ENCODE data around the gene CSTPP1. TPM values are rescaled to one million over a fixed set of nuclear protein-coding genes. Genes with fewer than 3 reads are reported as not detected.

The CSTPP1 gene
- total and polyA plus RNA-seq, 5 experiments from 2014 or later = 13.2 to 20.4 (median 16.1) TPM

DNA sequence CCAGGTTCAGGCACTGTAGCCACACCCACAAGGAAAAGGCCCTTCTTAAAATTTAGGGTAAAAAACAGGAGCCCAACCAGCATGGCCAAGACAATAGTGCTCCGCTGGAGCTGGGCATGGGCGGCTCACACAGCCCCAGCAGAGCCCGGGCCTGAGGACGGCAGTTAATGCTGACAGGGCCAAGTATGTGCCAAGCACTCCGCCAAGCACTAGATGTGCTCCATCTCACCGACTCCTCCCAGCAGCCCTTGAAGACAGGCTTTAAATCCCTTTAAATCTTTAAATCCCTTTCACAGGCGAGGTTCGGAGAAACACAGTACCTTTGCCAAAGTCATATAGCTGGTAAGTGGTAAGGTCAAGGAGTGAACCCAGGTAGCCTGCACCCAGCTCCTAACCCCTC is 235.3 kb downstream of the CSTPP1 start:
- POLR2A ChIA-PET = interaction anchor here (0.5 to 1.2 kb wide), 4 partner anchors 18 to 554 kb away, joined by 4 to 5 read pairs (median 4); partner anchors contain the start of genes ATG13 and HARBI1

DNA sequence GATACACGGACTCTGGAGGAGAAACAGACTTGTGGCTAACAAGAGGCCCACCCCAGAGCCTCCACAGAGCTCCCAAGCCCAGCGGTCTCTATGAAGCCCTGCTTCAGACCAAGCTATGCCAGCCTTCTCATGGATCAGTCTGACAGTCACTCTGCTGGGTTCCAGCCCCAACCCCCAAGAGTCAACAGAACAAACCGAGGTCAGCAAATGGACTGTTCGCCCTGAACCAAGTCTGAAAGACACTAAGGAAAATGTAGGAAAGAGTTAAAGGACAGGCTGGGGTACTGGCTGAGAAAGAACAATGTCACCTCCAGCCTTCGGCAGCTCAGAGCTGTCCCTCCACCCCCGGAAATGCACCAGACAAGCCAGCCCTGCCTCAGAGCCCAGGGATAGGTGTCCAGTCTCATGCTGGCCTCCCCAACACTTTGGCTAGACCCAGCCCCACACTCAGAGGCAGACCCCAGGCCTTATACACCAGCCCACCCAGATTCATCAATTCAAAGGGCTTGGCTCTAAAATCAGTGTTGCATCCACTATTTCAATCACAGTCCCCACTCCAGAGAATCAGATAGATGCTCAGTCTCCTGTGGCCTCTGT is 236.3 kb downstream of the CSTPP1 start:
- DNase-seq = no peak
- peaks cover 0 to 58% (median 0%) of the 10 kb centered on the region in 3 donors for H3K36me3 Mint-ChIP-seq
- H3K4me3 Mint-ChIP-seq = peak overlapping the region in 2 of 10 donors; percentile 34 to 54
- peak overlapping the region in 4 of 10 donors; percentile 21 to 50 (median 40) for H3K27ac Mint-ChIP-seq
- no peak for ATAC-seq
- H3K27me3 Mint-ChIP-seq = peaks cover 0 to 3% (median 0%) of the 10 kb centered on the region in 5 donors
- peaks cover 23 to 56% (median 50%) of the 10 kb centered on the region in 4 donors for H3K4me1 Mint-ChIP-seq
- no peaks in the 10 kb centered on the region for H3K9me3 Mint-ChIP-seq
- POLR2A ChIA-PET = interaction anchor here (0.8 to 1.2 kb wide), 4 partner anchors 19 to 555 kb away, joined by 3 to 5 read pairs (median 4); partner anchors contain the start of genes ATG13 and HARBI1

More for the DNA sequence above, 235.3 kb downstream of the CSTPP1 start:
- Mint-ChIP-seq H3K27me3 (no peaks in the 10 kb centered on the region), H3K9me3 (no peaks in the 10 kb centered on the region), H3K4me3 (no peak overlapping the region), H3K4me1 (peaks cover 17 to 47% (median 42%) of the 10 kb centered on the region in 4 donors), H3K36me3 (peaks cover 0 to 68% (median 3%) of the 10 kb centered on the region in 3 donors), H3K27ac (peak overlapping the region in 3 of 10 donors; percentile 44 to 82 (median 59))
- no peak for DNase-seq
- no peak for ATAC-seq

DNA sequence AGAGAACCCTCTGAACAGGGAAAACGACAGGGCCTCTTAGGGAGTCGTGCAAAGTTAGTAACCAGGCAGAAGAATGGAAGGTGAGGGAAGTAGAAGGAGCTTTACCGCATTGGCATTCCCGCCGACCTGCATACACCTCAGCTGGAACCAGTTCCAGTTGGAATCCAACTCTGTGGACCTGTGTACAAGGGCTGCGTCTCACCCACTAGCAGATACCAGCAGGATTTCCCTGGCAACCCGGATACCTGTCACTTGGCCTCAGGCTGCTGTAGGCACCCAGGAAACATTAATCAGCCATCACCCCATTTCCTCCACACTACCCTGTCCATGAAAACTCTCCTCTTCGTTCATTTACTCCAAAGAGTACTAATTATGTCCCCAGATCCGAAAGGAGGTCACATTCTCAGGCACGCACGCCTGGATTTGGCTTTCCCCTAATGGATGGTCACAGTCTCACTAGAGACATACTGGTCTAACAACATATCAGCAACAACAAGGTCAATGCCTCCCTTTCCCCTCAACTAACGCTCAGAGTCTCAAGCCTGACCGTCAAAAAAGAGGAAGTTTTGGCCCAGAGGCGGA is 239.3 kb downstream of the CSTPP1 start:
- Mint-ChIP-seq H3K9me3 (no peaks in the 10 kb centered on the region), H3K27me3 (peaks cover 0 to 4% (median 0%) of the 10 kb centered on the region in 5 donors), H3K4me3 (peak overlapping the region; percentile 91 to 99 (median 97)), H3K36me3 (peaks cover 0 to 35% (median 0%) of the 10 kb centered on the region in 3 donors), H3K4me1 (peaks cover 25 to 60% (median 56%) of the 10 kb centered on the region in 4 donors), H3K27ac (peak overlapping the region; percentile 94 to 100 (median 98))
- DNase-seq = no peak
- POLR2A ChIA-PET = interaction anchor here (1.0 to 6.6 kb wide), 4 partner anchors 12 to 95 kb away, joined by 5 to 59 read pairs (median 18); partner anchors contain the start of genes DDB2 and MADD
- ATAC-seq = no peak

- Mint-ChIP-seq H3K4me1 (peaks cover 22 to 53% (median 52%) of the 10 kb centered on the region in 4 donors), H3K4me3 (peak within 1 kb of the TSS; percentile 91 to 99 (median 97))
- POLR2A ChIA-PET = interaction anchor here (1.0 to 6.6 kb wide), 9 partner anchors 11 to 223 kb away, joined by 3 to 59 read pairs (median 14); partner anchors contain the start of genes ACP2, DDB2 and MADD
Measured at GRCh38 chr11:47176328-47177228, 240.0 kb downstream of the CSTPP1 start, which contains the start of gene ARFGAP2. Gene ARFGAP2, minus strand, starts transcription at chr11:47176879. Its CDS starts 26 bp downstream, at chr11:47176853.

GRCh38 chr11:47177229-47177845 is 240.8 kb downstream of the CSTPP1 start:
- Mint-ChIP-seq H3K27ac (peak overlapping the region; percentile 97 to 100 (median 100)), H3K9me3 (no peaks in the 10 kb centered on the region), H3K36me3 (peaks cover 0 to 20% (median 0%) of the 10 kb centered on the region in 3 donors), H3K4me3 (peak overlapping the region; percentile 91 to 99 (median 97)), H3K27me3 (peaks cover 0 to 10% (median 0%) of the 10 kb centered on the region in 5 donors), H3K4me1 (peaks cover 19 to 48% (median 47%) of the 10 kb centered on the region in 4 donors)
- POLR2A ChIA-PET = interaction anchor here (1.0 to 6.6 kb wide), 13 partner anchors 9 to 241 kb away, joined by 3 to 59 read pairs (median 6); partner anchors contain the start of genes ACP2, CSTPP1, DDB2 and MADD
- peak; percentile 46 to 91 (median 77) for DNase-seq
- ATAC-seq = peak; percentile 65 to 72

More at GRCh38 chr11:47176328-47177228, 240.0 kb downstream of the CSTPP1 start, which contains the start of gene ARFGAP2:
- peak within 1 kb of the TSS; percentile 97 to 100 (median 100) for H3K27ac Mint-ChIP-seq
- H3K27me3 Mint-ChIP-seq = peaks cover 0 to 4% (median 0%) of the 10 kb centered on the region in 5 donors
- H3K9me3 Mint-ChIP-seq = no peaks in the 10 kb centered on the region
- ATAC-seq (peak; percentile 92 to 93), DNase-seq (peak; percentile 92 to 97 (median 95))
- peaks cover 0 to 28% (median 0%) of the 10 kb centered on the region in 3 donors for H3K36me3 Mint-ChIP-seq

DNA sequence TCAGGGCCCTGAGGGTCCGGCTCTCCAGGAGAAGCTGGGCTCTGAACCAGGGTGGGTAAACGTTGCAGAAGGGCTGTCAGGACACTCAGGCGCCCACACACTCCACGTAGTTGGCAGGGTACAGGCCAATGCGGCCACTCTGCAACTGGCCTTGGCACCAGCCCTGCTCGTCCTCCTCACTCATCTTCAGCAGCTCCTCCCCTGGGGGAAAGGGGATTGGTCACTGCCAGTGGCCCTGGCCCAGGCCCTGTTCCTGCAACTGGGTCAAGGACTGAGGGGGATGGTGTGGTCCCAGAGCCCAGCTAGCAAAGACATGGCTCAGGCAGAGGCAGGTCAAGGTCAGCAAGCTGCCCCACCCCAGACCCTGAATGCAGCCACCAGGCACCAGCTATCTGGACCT is 241.3 kb downstream of the CSTPP1 start:
- Mint-ChIP-seq H3K4me3 (peak overlapping the region; percentile 91 to 99 (median 97)), H3K4me1 (peaks cover 18 to 46% (median 42%) of the 10 kb centered on the region in 4 donors), H3K9me3 (no peaks in the 10 kb centered on the region), H3K27me3 (peaks cover 0 to 14% (median 0%) of the 10 kb centered on the region in 5 donors), H3K27ac (peak overlapping the region; percentile 97 to 100 (median 100)), H3K36me3 (peaks cover 0 to 15% (median 0%) of the 10 kb centered on the region in 3 donors)
- DNase-seq (no peak), ATAC-seq (no peak)
- POLR2A ChIA-PET = interaction anchor here (1.0 to 6.6 kb wide), 13 partner anchors 9 to 241 kb away, joined by 3 to 59 read pairs (median 6); partner anchors contain the start of genes ACP2, CSTPP1, DDB2 and MADD

GRCh38 chr11:47178316-47178715 is 241.8 kb downstream of the CSTPP1 start:
- ATAC-seq = no peak
- Mint-ChIP-seq H3K27ac (peak overlapping the region in 6 of 10 donors; percentile 38 to 100 (median 98)), H3K9me3 (no peaks in the 10 kb centered on the region), H3K36me3 (peaks cover 0 to 10% (median 0%) of the 10 kb centered on the region in 3 donors), H3K4me1 (peaks cover 16 to 41% (median 38%) of the 10 kb centered on the region in 4 donors), H3K27me3 (peaks cover 0 to 19% (median under 1%) of the 10 kb centered on the region in 5 donors), H3K4me3 (peak overlapping the region in 1 of 10 donors; percentile 34)
- no peak for DNase-seq
- POLR2A ChIA-PET = interaction anchor here (1.0 to 6.6 kb wide), 12 partner anchors 9 to 242 kb away, joined by 3 to 59 read pairs (median 6); partner anchors contain the start of genes ACP2, CSTPP1, DDB2 and MADD

- DNase-seq (no peak), ATAC-seq (no peak)
- Mint-ChIP-seq H3K27me3 (peaks cover 0 to 26% (median 5%) of the 10 kb centered on the region in 5 donors), H3K4me1 (peaks cover 12 to 34% (median 32%) of the 10 kb centered on the region in 4 donors), H3K9me3 (no peaks in the 10 kb centered on the region), H3K27ac (peak overlapping the region in 9 of 10 donors; percentile 41 to 100 (median 68)), H3K4me3 (peak overlapping the region in 2 of 10 donors; percentile 40 to 55), H3K36me3 (peaks cover 0 to 3% (median 0%) of the 10 kb centered on the region in 3 donors)
- POLR2A ChIA-PET = interaction anchor here (1.0 to 6.6 kb wide), 8 partner anchors 24 to 242 kb away, joined by 3 to 59 read pairs (median 14); partner anchors contain the start of genes ACP2, CSTPP1, DDB2 and MADD
Measured at GRCh38 chr11:47178737-47179654, 242.4 kb downstream of the CSTPP1 start.

- POLR2A ChIA-PET = interaction anchor here (3.5 to 6.6 kb wide), 2 partner anchors 36 to 69 kb away, joined by 17 to 59 read pairs; partner anchors contain the start of genes ACP2 and DDB2
- no peaks in the 10 kb centered on the region for H3K9me3 Mint-ChIP-seq
- DNase-seq = peak in 3 of 10 donors; percentile 35 to 45 (median 43)
- peaks cover 12 to 33% (median 30%) of the 10 kb centered on the region in 4 donors for H3K4me1 Mint-ChIP-seq
- H3K36me3 Mint-ChIP-seq = peaks cover 0 to 2% (median 0%) of the 10 kb centered on the region in 3 donors
- H3K27ac Mint-ChIP-seq = peak overlapping the region in 4 of 10 donors; percentile 41 to 68 (median 48)
- H3K4me3 Mint-ChIP-seq = no peak overlapping the region
- no peak for ATAC-seq
- peaks cover 4 to 32% (median 9%) of the 10 kb centered on the region in 5 donors for H3K27me3 Mint-ChIP-seq
Measured at GRCh38 chr11:47179655-47179991, 243.1 kb downstream of the CSTPP1 start.
